ENCODE measurements around the gene SOS2. TPM values are rescaled to one million over a fixed set of nuclear protein-coding genes. Genes with fewer than 3 reads are reported as not detected.

SOS2 gene
- total RNA-seq, 2 donors from 2014 or later, result 22.6 to 41.4 TPM

DNA sequence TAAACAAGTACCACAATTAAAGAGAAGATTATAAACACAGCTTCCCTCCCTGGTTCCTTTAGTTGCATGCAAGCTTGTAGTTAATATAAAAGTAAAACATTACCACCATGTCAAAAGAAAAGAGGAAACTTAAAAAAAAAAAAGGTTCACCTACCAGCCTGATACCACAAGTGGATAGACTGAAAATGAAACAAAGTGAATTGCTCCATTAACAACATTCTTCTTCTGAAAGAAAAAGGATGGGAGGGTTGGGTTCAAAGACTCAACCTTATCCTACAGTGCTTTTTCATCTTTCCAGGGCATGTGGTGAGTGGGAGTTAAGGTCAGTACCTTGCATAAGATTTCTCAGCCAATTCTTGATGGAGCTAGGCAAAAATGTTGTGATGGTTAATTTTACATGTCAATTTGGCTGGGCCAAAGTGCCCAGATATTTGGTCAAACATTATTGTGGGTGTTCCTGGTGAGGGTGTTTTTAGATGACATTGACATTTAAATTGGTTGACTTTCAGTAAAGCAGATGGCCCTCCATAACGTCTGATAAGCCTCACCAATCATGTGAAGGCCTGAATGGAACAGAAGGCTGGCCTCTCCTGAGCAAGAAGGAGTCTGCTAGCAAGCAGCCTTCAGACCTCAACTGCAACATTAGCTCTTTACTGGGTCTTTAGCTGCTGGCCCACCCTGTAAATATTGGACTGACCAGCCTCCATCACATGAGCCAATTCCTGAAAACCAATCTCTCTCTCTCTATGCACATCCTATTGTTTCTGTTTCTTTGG, 143.8 kb downstream of the SOS2 start:
- WGBS, result 53% methylated on average over 1 of the region's 1 CpG
- H3K4me3 ChIP-seq, result no peak overlapping the region
- no peaks in the 10 kb centered on the region for H3K27me3 ChIP-seq (replicated peaks; ENCODE audit: insufficient read depth)
- no peak overlapping the region for H3K27ac ChIP-seq
- H3K9me3 ChIP-seq, result no peaks in the 10 kb centered on the region
- no peaks in the 10 kb centered on the region for H3K36me3 ChIP-seq
- no peak for DNase-seq (ENCODE audit: low spot score)
- intact Hi-C loops (cut with DNase I), result no loop called here
- H3K4me1 ChIP-seq (replicated peaks), result no peaks in the 10 kb centered on the region
- TF ChIP-seq, protein P1, sequence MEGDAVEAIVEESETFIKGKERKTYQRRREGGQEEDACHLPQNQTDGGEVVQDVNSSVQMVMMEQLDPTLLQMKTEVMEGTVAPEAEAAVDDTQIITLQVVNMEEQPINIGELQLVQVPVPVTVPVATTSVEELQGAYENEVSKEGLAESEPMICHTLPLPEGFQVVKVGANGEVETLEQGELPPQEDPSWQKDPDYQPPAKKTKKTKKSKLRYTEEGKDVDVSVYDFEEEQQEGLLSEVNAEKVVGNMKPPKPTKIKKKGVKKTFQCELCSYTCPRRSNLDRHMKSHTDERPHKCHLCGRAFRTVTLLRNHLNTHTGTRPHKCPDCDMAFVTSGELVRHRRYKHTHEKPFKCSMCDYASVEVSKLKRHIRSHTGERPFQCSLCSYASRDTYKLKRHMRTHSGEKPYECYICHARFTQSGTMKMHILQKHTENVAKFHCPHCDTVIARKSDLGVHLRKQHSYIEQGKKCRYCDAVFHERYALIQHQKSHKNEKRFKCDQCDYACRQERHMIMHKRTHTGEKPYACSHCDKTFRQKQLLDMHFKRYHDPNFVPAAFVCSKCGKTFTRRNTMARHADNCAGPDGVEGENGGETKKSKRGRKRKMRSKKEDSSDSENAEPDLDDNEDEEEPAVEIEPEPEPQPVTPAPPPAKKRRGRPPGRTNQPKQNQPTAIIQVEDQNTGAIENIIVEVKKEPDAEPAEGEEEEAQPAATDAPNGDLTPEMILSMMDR (IDR thresholded peaks at IDR 0.05), result no peak
- TF ChIP-seq POLR2A (IDR thresholded peaks at IDR 0.05) (no peak), POLR2AphosphoS5 (IDR thresholded peaks at IDR 0.05) (no peak)

DNA sequence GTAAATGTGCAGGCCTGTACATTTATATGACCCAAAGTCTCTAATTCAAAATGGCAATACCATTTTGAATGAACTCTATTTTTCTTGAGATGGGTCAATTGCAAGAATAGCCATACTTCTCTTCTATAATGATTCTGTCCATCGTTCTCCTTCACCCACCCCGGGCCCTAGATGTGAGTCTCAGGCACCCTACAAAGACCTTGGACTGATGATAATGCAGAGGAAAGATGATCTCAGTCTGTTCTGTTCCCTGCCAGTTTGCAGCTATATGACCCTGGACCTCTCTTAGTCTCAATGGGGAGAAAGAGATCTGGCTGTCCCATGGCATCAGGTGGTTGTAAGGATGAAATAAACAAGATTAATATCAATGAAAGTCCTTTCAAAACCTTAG, 145.1 kb downstream of the SOS2 start:
- TF ChIP-seq POLR2A (IDR thresholded peaks at IDR 0.05) (no peak), POLR2AphosphoS5 (IDR thresholded peaks at IDR 0.05) (no peak)
- TF ChIP-seq, protein P1 (IDR thresholded peaks at IDR 0.05), result no peak
- no peak overlapping the region for H3K27ac ChIP-seq
- intact Hi-C loops (cut with DNase I), result no loop called here
- no peaks in the 10 kb centered on the region for H3K36me3 ChIP-seq
- H3K4me3 ChIP-seq, result no peak overlapping the region
- DNase-seq (ENCODE audit: low spot score), result no peak
- H3K9me3 ChIP-seq, result no peaks in the 10 kb centered on the region
- WGBS, result 89% methylated on average over 2 of the region's 2 CpGs
- no peaks in the 10 kb centered on the region for H3K27me3 ChIP-seq (replicated peaks; ENCODE audit: insufficient read depth)
- H3K4me1 ChIP-seq (replicated peaks), result no peaks in the 10 kb centered on the region

DNA sequence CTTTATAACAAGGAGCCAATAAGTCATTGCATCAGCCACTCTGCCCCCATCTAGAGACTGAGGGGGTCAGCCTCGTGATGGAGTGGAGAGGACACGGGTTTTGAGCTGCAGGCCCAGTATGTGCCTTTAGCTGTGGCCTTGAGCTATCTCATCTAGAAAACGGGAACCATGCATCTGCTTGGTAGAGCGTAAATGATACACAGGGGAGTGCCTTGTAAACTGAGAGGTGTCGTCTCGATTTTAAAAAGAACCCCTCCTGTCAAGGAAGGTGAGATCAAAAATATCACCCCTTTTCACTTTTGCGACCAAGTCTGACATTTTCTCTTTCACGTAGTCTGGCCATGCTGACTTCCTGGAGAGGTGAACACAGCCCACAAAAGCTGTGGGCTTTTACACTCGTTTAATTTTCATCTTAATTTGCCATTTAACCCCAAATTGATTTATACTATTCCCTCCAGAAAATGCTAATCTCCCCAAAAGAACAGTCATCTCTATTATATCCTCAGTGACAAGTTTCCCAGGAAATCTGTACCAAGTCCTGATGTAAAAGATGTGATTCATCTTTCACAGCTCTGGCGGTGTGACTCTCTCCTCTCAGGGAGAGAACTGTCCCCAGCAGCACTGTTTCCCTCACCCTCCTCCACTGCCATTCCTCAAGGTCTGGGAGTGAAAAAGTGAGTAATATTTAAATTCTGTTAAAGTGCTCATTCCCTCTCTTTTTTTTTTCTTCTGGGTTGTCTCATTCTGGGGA, 145.6 kb downstream of the SOS2 start:
- Histone ChIP-seq H3K4me1 (replicated peaks) (no peaks in the 10 kb centered on the region), H3K27me3 (replicated peaks; ENCODE audit: insufficient read depth) (no peaks in the 10 kb centered on the region), H3K4me3 (no peak overlapping the region), H3K36me3 (no peaks in the 10 kb centered on the region), H3K27ac (no peak overlapping the region), H3K9me3 (no peaks in the 10 kb centered on the region)
- intact Hi-C loops (cut with DNase I), result no loop called here
- TF ChIP-seq POLR2A (IDR thresholded peaks at IDR 0.05), result no peak
- TF ChIP-seq POLR2AphosphoS5 (IDR thresholded peaks at IDR 0.05), result no peak
- TF ChIP-seq, protein P1 (IDR thresholded peaks at IDR 0.05), result no peak
- WGBS, result 83% methylated on average over 10 of the region's 10 CpGs
- DNase-seq (ENCODE audit: low spot score), result no peak

DNA sequence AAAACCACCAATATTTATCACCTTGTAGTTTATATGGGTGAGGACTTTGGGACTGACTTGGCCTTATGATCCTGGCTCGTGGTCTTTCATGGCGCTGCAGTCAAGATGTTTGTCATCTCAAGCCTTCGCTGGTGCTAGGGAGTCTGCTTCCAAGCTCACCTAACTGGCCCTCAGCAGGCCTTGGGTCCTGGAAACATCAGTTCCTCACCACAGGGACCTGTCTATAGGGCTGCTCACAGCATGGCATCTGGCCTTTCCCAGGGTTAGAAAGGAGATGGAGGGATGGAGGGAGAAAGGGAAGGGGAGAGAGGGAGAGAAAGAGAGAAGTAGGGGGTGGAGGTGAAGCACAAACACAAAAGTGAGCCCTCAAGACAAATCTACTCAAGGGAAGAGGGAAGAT, 146.7 kb downstream of the SOS2 start:
- whole genome bisulfite sequencing, result 97% methylated on average over 3 of the region's 3 CpGs
- H3K27ac ChIP-seq, result no peak overlapping the region

More for the DNA sequence above, 146.7 kb downstream of the SOS2 start:
- Histone ChIP-seq H3K27me3 (replicated peaks; ENCODE audit: insufficient read depth) (no peaks in the 10 kb centered on the region), H3K36me3 (no peaks in the 10 kb centered on the region), H3K9me3 (no peaks in the 10 kb centered on the region), H3K4me1 (replicated peaks) (no peaks in the 10 kb centered on the region), H3K4me3 (no peak overlapping the region)
- no peak for DNase-seq (ENCODE audit: low spot score)
- TF ChIP-seq POLR2A (IDR thresholded peaks at IDR 0.05), result no peak
- TF ChIP-seq, protein P1 (IDR thresholded peaks at IDR 0.05), result no peak
- TF ChIP-seq POLR2AphosphoS5 (IDR thresholded peaks at IDR 0.05), result no peak
- intact Hi-C loops (cut with DNase I), result no loop called here

Data from prostate gland (tissue), 2 donors.